GM21360 (cell line): Measurements from ENCODE around the gene HBG2.

Source experiments
- ATAC-seq: cut with Tn5 transposase; IDR thresholded peaks from one replicate; pipeline ENCODE4 v1.9.1; 2021; ENCODE audit warnings: mild to moderate bottlenecking, moderate library complexity; ENCODE audit not compliant: unreplicated experiment

The HBG2 gene

GRCh38 chr11:5231111-5231510 lies 23.5 kb downstream of the HBG2 start:
- no peak for ATAC-seq

- ATAC-seq, result no peak
Measured at GRCh38 chr11:5230266-5230665, 24.3 kb downstream of the HBG2 start.

GRCh38 chr11:5229796-5230195 lies 24.8 kb downstream of the HBG2 start:
- ATAC-seq, result no peak

GRCh38 chr11:5229356-5229755 lies 25.2 kb downstream of the HBG2 start:
- ATAC-seq, result no peak

- ATAC-seq, result no peak
Measured at GRCh38 chr11:5228124-5228523, 26.5 kb downstream of the HBG2 start.

GRCh38 chr11:5227681-5228080 lies 26.9 kb downstream of the HBG2 start:
- no peak for ATAC-seq

- ATAC-seq, result no peak
Measured at GRCh38 chr11:5226732-5227310, 27.8 kb downstream of the HBG2 start, which contains the start of gene HBB. Gene HBB, minus strand, starts transcription at chr11:5227071. Its CDS starts 50 bp downstream, at chr11:5227021.

GRCh38 chr11:5225480-5225871 lies 29.1 kb downstream of the HBG2 start:
- no peak for ATAC-seq

- no peak for ATAC-seq
Measured at GRCh38 chr11:5224538-5225479, 29.8 kb downstream of the HBG2 start.

- no peak for ATAC-seq
Measured at GRCh38 chr11:5223686-5224085, 30.9 kb downstream of the HBG2 start.

- ATAC-seq, result no peak
Measured at GRCh38 chr11:5223146-5223545, 31.4 kb downstream of the HBG2 start.

GRCh38 chr11:5210376-5210885 lies 44.1 kb downstream of the HBG2 start:
- no peak for ATAC-seq

- peak; percentile 57 for ATAC-seq
Measured at GRCh38 chr11:5204787-5205186, 49.8 kb downstream of the HBG2 start.

GRCh38 chr11:5203366-5203765 lies 51.2 kb downstream of the HBG2 start:
- no peak for ATAC-seq
